ENCODE data around the gene ZNF888.

DNA sequence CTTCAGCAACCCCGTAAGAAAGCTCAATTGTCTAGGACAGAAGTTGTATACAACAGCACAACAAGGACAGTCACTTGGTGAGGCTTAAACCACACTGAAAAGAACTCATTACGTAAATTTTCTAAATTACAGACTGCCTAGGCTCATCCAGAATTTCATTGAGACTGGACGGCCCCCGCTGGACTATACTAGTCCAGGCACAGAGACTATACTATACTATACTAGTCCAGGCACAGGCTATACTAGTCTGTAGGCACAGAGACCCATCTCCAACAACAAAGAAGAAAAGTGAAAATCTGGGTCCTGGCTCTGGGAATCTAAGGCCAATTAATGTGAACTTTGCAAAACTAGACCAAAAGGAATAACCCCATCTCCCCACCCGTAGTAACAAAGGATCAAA lies 38.8 kb upstream of the ZNF888 start:
- TF ChIP-seq, protein P1, sequence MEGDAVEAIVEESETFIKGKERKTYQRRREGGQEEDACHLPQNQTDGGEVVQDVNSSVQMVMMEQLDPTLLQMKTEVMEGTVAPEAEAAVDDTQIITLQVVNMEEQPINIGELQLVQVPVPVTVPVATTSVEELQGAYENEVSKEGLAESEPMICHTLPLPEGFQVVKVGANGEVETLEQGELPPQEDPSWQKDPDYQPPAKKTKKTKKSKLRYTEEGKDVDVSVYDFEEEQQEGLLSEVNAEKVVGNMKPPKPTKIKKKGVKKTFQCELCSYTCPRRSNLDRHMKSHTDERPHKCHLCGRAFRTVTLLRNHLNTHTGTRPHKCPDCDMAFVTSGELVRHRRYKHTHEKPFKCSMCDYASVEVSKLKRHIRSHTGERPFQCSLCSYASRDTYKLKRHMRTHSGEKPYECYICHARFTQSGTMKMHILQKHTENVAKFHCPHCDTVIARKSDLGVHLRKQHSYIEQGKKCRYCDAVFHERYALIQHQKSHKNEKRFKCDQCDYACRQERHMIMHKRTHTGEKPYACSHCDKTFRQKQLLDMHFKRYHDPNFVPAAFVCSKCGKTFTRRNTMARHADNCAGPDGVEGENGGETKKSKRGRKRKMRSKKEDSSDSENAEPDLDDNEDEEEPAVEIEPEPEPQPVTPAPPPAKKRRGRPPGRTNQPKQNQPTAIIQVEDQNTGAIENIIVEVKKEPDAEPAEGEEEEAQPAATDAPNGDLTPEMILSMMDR (tag by site-specific recombination; IDR thresholded peaks at IDR 0.05): no peak
- TF ChIP-seq SALL2 (tag by site-specific recombination; IDR thresholded peaks at IDR 0.05; ENCODE audit: borderline replicate concordance) (no peak), ZNF623 (tag by site-specific recombination; IDR thresholded peaks at IDR 0.05) (no peak), ZNF791 (tag by site-specific recombination; IDR thresholded peaks at IDR 0.05) (no peak), ZNF510 (tag by site-specific recombination; IDR thresholded peaks at IDR 0.05; ENCODE audit: insufficient replicate concordance) (no peak), ZFP69B (tag by site-specific recombination; IDR thresholded peaks at IDR 0.05) (no peak), ZNF394 (tag by site-specific recombination; IDR thresholded peaks at IDR 0.05; ENCODE audit: borderline replicate concordance) (no peak), ZNF24 (tag by site-specific recombination; IDR thresholded peaks at IDR 0.05) (no peak)
- TF ChIP-seq, protein P2, sequence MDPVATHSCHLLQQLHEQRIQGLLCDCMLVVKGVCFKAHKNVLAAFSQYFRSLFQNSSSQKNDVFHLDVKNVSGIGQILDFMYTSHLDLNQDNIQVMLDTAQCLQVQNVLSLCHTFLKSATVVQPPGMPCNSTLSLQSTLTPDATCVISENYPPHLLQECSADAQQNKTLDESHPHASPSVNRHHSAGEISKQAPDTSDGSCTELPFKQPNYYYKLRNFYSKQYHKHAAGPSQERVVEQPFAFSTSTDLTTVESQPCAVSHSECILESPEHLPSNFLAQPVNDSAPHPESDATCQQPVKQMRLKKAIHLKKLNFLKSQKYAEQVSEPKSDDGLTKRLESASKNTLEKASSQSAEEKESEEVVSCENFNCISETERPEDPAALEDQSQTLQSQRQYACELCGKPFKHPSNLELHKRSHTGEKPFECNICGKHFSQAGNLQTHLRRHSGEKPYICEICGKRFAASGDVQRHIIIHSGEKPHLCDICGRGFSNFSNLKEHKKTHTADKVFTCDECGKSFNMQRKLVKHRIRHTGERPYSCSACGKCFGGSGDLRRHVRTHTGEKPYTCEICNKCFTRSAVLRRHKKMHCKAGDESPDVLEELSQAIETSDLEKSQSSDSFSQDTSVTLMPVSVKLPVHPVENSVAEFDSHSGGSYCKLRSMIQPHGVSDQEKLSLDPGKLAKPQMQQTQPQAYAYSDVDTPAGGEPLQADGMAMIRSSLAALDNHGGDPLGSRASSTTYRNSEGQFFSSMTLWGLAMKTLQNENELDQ (tag by site-specific recombination; IDR thresholded peaks at IDR 0.05; ENCODE audit: low read depth): no peak
- TF ChIP-seq, protein P3, sequence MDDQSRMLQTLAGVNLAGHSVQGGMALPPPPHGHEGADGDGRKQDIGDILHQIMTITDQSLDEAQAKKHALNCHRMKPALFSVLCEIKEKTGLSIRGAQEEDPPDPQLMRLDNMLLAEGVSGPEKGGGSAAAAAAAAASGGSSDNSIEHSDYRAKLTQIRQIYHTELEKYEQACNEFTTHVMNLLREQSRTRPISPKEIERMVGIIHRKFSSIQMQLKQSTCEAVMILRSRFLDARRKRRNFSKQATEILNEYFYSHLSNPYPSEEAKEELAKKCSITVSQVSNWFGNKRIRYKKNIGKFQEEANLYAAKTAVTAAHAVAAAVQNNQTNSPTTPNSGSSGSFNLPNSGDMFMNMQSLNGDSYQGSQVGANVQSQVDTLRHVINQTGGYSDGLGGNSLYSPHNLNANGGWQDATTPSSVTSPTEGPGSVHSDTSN (CRISPR knock-in tag; IDR thresholded peaks at IDR 0.05): no peak
